Colonic mucosa (tissue), 4 donors: ENCODE results near the gene MBTPS2. TPM values are rescaled to one million over a fixed set of nuclear protein-coding genes. Genes with fewer than 3 reads are reported as not detected.
"Not testable (repeated sequence)": the region's sequence is repeated elsewhere in the genome, so short reads cannot be mapped to it uniquely, and the experiment has no call there.

Experiments used
- DNase-seq: peaks from one replicate; pipeline ENCODE4 v3.0.0-alpha.2; 2020
- H3K27ac ChIP-seq: fragments of 200-600 bp; one replicate; pipeline ENCODE4 v1.8.0; 2021
- H3K27me3 ChIP-seq: fragments of 200-600 bp; one replicate; pipeline ENCODE4 v1.8.0; 2021
- H3K36me3 ChIP-seq: fragments of 200-600 bp; one replicate; pipeline ENCODE4 v1.8.0; 2021
- H3K4me1 ChIP-seq: fragments of 200-600 bp; one replicate; pipeline ENCODE4 v1.8.0; 2021; ENCODE audit warnings: mild to moderate bottlenecking
- H3K4me3 ChIP-seq: fragments of 200-600 bp; one replicate; pipeline ENCODE4 v1.8.0; 2021
- H3K9ac ChIP-seq, 2 donors: one replicate each; pipeline ENCODE4 v1.7.0; 2013; ENCODE audit warnings: control low read depth in 2 of 2, low read depth in 2 of 2, low read length in 2 of 2
- H3K9me3 ChIP-seq: fragments of 200-600 bp; one replicate; pipeline ENCODE4 v1.8.0; 2021
- intact Hi-C: fragments of 100-400 bp; cut with DNase I; formaldehyde crosslinking; loops from one replicate; pipeline ENCODE4 v1.14.1; 2022
- total RNA-seq, 2 donors: library from RNA; stranded (reverse); fragmentation: NEBNext Ultra II Directional in 1 of 2; extraction: Animal tissue kit (Norgen Biotek cat#: 25700) in 1 of 2; gene quantifications; one replicate each; pipeline ENCODE4 v1.2.1, GENCODE V29; 2021
- TF ChIP-seq, protein P1 (sequence below): fragments of 200-600 bp; IDR thresholded peaks from one replicate; pipeline ENCODE4 v1.8.0; 2022; ENCODE audit warnings: antibody characterized with exemption, mild to moderate bottlenecking
- donor health status: healthy.
- donor health status: DM: no; HTN: no; CAD: no.
- donor health status: DM: no; HTN: no; CAD: no.

MBTPS2 gene
- total RNA-seq, 2 donors from 2014 or later = 8.3 to 8.8 TPM

DNA sequence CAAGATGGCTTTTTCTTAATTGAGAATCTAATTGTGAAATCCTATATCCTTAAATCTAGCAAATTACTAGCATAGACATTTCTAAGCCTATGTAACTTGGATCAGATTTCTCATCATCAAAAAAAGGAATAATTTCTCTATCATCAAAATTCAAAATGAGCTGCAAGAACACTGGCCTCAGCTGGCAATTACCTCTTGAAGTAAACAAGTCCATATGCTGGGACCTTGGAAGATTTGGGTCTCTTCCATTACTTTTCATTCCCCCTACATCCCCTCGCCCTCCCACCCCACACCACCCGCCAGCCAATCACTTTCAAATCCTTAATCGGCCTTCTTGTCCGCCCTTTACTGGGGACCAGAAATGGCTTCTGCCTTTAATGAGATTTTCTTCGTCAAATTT is 23.3 kb upstream of the MBTPS2 start:
- TF ChIP-seq, protein P1, sequence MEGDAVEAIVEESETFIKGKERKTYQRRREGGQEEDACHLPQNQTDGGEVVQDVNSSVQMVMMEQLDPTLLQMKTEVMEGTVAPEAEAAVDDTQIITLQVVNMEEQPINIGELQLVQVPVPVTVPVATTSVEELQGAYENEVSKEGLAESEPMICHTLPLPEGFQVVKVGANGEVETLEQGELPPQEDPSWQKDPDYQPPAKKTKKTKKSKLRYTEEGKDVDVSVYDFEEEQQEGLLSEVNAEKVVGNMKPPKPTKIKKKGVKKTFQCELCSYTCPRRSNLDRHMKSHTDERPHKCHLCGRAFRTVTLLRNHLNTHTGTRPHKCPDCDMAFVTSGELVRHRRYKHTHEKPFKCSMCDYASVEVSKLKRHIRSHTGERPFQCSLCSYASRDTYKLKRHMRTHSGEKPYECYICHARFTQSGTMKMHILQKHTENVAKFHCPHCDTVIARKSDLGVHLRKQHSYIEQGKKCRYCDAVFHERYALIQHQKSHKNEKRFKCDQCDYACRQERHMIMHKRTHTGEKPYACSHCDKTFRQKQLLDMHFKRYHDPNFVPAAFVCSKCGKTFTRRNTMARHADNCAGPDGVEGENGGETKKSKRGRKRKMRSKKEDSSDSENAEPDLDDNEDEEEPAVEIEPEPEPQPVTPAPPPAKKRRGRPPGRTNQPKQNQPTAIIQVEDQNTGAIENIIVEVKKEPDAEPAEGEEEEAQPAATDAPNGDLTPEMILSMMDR = no peak
- Histone ChIP-seq H3K9me3 (no peaks in the 10 kb centered on the region), H3K27ac (no peak overlapping the region), H3K27me3 (no peaks in the 10 kb centered on the region), H3K4me1 (no peaks in the 10 kb centered on the region), H3K9ac (no peak overlapping the region), H3K4me3 (no peak overlapping the region), H3K36me3 (no peaks in the 10 kb centered on the region)
- intact Hi-C loops = no loop called here
- no peak for DNase-seq

DNA sequence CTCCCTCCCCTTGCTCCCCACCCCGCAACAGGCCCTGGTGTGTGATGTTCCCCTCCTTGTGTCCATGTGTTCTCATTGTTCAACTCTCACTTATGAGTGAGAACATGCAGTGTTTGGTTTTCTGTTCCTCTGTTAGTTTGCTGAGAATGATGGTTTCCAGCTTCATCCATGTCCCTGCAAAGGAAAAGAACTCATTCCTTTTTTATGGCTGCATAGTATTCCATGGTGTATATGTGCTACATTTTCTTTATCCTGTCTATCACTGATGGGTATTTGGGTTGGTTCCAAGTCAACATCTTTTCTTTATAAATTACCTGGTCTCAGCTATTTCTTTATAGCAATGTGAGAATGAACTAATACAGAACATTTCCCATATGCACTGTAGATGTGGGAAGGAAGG is 19.2 kb upstream of the MBTPS2 start:
- H3K36me3 ChIP-seq, intact Hi-C loops, H3K9ac ChIP-seq, H3K9me3 ChIP-seq, H3K4me3 ChIP-seq, H3K27me3 ChIP-seq, DNase-seq, H3K4me1 ChIP-seq, H3K27ac ChIP-seq: not testable (repeated sequence)

DNA sequence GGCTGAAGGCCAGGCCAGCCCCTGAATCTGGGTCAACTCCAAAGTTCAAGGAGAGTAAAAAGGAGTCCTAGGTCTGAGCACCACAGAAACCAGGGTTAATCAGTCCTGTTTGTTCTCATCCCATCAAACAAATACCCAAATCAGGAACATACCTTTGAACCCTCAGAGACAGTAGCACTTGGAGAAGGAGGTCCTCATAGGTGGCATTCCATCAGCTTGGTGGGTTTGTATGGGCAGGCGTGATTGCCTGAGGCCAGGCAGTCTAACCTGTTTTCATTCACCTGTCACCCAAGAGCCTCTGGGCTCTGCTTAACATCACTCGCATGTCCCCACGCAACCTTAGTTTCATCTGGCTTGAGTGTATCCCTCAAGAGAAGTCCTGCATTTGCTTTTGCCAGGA is 17.5 kb upstream of the MBTPS2 start:
- intact Hi-C loops = no loop called here
- H3K27ac ChIP-seq = no peak overlapping the region
- DNase-seq = no peak
- TF ChIP-seq, protein P1 = no peak
- H3K9me3 ChIP-seq = no peaks in the 10 kb centered on the region
- H3K4me3 ChIP-seq = no peak overlapping the region
- H3K9ac ChIP-seq = no peak overlapping the region
- H3K4me1 ChIP-seq = no peaks in the 10 kb centered on the region
- H3K27me3 ChIP-seq = peaks cover 3% of the 10 kb centered on the region
- no peaks in the 10 kb centered on the region for H3K36me3 ChIP-seq

DNA sequence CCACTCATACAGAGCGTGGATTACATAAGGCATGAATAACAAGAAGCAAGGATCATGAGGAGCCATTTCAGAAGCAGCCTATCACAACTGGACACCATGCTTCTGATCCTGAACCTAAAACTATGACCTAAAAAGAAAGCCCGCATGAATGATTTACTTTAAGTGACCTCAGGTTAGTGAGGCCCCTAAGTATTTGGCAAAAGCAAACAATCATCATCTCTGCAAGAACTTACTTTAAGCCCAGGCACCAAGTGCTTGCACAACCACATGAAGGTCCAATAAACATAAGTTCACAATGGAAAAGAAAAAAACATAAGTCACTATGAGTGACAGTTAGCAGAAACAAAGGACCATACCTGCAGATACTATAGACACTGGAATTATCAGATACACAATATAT is 7.9 kb upstream of the MBTPS2 start:
- H3K36me3 ChIP-seq = no peaks in the 10 kb centered on the region
- no peak for DNase-seq
- H3K4me3 ChIP-seq = no peak overlapping the region
- no peaks in the 10 kb centered on the region for H3K9me3 ChIP-seq
- TF ChIP-seq, protein P1 = no peak
- no peaks in the 10 kb centered on the region for H3K27me3 ChIP-seq
- H3K27ac ChIP-seq = no peak overlapping the region
- H3K9ac ChIP-seq = no peak overlapping the region
- H3K4me1 ChIP-seq = no peaks in the 10 kb centered on the region
- intact Hi-C loops = no loop called here

DNA sequence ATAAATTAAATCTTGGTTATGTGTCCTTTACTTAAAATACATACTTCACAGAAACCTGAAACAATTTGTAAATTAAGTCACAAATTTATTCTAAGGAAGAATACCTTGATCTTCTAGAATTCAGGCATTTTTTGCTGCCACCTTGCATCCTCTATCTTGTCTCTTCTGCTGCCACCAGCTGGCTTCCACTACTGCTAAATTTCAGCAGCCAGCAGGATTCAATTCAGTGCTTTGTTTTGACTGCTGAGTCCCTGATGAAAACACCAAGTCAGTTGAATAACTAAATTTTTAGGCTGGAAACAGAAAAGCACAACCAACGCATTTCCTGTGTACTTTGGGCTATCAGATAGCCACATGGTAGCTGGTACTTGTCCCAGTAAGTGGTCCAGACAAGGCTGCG is 2.4 kb upstream of the MBTPS2 start:
- no peaks in the 10 kb centered on the region for H3K9me3 ChIP-seq
- intact Hi-C loops = no loop called here
- H3K27me3 ChIP-seq = no peaks in the 10 kb centered on the region
- no peak overlapping the region for H3K27ac ChIP-seq
- no peaks in the 10 kb centered on the region for H3K4me1 ChIP-seq
- H3K4me3 ChIP-seq = no peak overlapping the region
- no peaks in the 10 kb centered on the region for H3K36me3 ChIP-seq
- no peak overlapping the region for H3K9ac ChIP-seq
- no peak for DNase-seq
- TF ChIP-seq, protein P1 = no peak

DNA sequence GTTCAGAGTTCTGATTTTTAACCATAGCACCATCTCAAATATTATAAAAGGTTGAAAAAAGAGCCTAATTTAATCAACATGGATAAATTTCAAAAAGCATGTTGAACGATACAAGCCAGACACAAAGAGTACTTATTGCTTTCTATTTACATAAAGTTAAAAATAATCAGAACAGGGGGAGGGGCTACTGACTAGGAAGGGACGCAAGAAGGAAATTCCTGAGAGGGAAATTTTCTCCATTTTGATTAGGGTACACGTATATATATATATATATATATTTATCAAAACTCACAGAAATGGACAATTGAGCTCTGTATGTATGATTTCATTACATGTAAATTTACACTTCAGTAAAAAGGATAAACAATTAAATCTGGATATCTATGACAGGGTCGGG is 482 bp upstream of the MBTPS2 start:
- peak overlapping the region; percentile 53 for H3K4me3 ChIP-seq
- no peaks in the 10 kb centered on the region for H3K36me3 ChIP-seq
- peak overlapping the region in 1 of 2 donors; percentile 33 for H3K9ac ChIP-seq
- no peaks in the 10 kb centered on the region for H3K9me3 ChIP-seq
- no peak for DNase-seq
- intact Hi-C loops = no loop called here
- H3K27me3 ChIP-seq = no peaks in the 10 kb centered on the region
- no peaks in the 10 kb centered on the region for H3K4me1 ChIP-seq
- peak overlapping the region; percentile 47 for H3K27ac ChIP-seq
- TF ChIP-seq, protein P1 = no peak
